Measurements from ENCODE around the gene USP40. TPM values are rescaled to one million over a fixed set of nuclear protein-coding genes. Genes with fewer than 3 reads are reported as not detected.

Gene USP40
- total and polyA plus RNA-seq, 10 donors, result 11.4 to 57.3 (median 38.1) TPM

DNA sequence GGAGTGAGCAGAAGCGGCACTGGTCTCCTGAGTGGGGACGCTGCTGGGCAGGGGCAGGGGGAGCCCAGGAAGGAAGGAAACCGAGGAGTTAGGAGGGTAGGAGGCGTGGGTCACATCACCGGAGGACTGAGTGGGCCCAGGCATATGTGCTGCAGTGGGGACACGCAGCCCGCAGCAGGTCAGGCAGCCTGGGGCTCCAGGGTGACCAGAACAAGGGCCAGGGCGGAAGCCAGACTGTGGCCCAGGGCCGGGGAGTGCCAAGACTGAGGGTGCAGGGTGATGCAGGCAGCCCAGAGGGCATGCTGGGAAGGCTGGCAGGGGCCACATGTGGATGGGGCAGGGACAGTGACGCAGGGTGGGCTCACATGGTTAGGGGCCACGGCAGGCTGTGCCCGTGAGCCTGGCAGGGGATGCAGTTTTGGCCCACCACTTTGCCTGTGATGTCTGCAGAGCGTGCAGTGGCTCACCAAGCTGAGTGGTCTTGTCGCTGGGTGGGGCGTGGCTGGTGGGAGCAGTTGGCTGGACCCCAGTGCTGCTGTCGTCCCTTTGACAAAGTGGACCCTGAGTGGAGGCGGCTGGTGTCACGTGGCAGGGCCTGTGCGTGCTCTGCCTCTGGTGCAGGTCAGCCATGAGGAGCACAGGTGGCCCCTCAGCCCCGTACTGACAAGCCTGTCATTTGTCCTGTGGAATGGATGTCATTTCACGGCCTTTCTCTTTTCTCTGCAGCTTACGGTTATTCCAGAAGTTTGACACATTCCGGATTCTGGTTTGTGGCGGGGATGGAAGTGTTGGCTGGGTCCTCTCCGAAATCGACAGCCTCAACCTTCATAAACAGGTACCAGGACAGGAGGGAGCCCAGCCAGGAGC lies 125.2 kb downstream of the USP40 start:
- TF ChIP-seq POLR2AphosphoS5 (IDR thresholded peaks at IDR 0.05) (peak in 1 of 3 donors; percentile 37), POLR2A (IDR thresholded peaks at IDR 0.05) (no peak)
- TF ChIP-seq, protein P1, sequence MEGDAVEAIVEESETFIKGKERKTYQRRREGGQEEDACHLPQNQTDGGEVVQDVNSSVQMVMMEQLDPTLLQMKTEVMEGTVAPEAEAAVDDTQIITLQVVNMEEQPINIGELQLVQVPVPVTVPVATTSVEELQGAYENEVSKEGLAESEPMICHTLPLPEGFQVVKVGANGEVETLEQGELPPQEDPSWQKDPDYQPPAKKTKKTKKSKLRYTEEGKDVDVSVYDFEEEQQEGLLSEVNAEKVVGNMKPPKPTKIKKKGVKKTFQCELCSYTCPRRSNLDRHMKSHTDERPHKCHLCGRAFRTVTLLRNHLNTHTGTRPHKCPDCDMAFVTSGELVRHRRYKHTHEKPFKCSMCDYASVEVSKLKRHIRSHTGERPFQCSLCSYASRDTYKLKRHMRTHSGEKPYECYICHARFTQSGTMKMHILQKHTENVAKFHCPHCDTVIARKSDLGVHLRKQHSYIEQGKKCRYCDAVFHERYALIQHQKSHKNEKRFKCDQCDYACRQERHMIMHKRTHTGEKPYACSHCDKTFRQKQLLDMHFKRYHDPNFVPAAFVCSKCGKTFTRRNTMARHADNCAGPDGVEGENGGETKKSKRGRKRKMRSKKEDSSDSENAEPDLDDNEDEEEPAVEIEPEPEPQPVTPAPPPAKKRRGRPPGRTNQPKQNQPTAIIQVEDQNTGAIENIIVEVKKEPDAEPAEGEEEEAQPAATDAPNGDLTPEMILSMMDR (IDR thresholded peaks at IDR 0.05 in 8 of 11, conservative IDR thresholded peaks at IDR 0.05 in 3 of 11), result no peak
- Histone ChIP-seq H3K27me3 (replicated peaks in 1 of 7) (no peaks in the 10 kb centered on the region), H3K4me3 (no peak overlapping the region), H3K36me3 (peaks cover 0 to 100% (median 72%) of the 10 kb centered on the region in 6 donors), H3K4me1 (peaks cover 0 to 25% (median 6%) of the 10 kb centered on the region in 6 donors), H3K9me3 (no peaks in the 10 kb centered on the region), H3K27ac (no peak overlapping the region)
- WGBS, 5 donors, result 90 to 94% (median 92%) methylated on average over 22 to 26 of the region's 26 CpGs
- intact Hi-C loops (cut with DNase I; ENCODE audit: low total_unique reads), result loop anchor here (5.0 to 10.0 kb wide), 2 partner anchors 34 to 157 kb away; no protein-coding TSS in a partner anchor
- peak; percentile 73 for DNase-seq

GRCh38 chr2:233440714-233441113 lies 125.9 kb downstream of the USP40 start:
- peaks cover 0 to 100% (median 72%) of the 10 kb centered on the region in 6 donors for H3K36me3 ChIP-seq

GRCh38 chr2:233440314-233440713 lies 126.3 kb downstream of the USP40 start:
- WGBS, 5 donors, result 93 to 98% (median 96%) methylated on average over 15 to 17 of the region's 17 CpGs
- no peak overlapping the region for H3K4me3 ChIP-seq
- H3K4me1 ChIP-seq, result peaks cover 0 to 27% (median 7%) of the 10 kb centered on the region in 6 donors
- peaks cover 0 to 100% (median 73%) of the 10 kb centered on the region in 6 donors for H3K36me3 ChIP-seq
- TF ChIP-seq POLR2AphosphoS5 (IDR thresholded peaks at IDR 0.05), result no peak
- TF ChIP-seq, protein P1 (IDR thresholded peaks at IDR 0.05 in 8 of 11, conservative IDR thresholded peaks at IDR 0.05 in 3 of 11), result no peak
- TF ChIP-seq POLR2A (IDR thresholded peaks at IDR 0.05), result no peak
- intact Hi-C loops (cut with DNase I; ENCODE audit: low total_unique reads), result loop anchor here (5.0 to 10.0 kb wide), 2 partner anchors 33 to 156 kb away; no protein-coding TSS in a partner anchor
- no peak for DNase-seq
- H3K9me3 ChIP-seq, result no peaks in the 10 kb centered on the region
- no peak overlapping the region for H3K27ac ChIP-seq
- no peaks in the 10 kb centered on the region for H3K27me3 ChIP-seq (replicated peaks in 1 of 7)

More at GRCh38 chr2:233440714-233441113, 125.9 kb downstream of the USP40 start:
- intact Hi-C loops (cut with DNase I; ENCODE audit: low total_unique reads), result loop anchor here (5.0 to 10.0 kb wide), 2 partner anchors 33 to 156 kb away; no protein-coding TSS in a partner anchor
- Histone ChIP-seq H3K27ac (no peak overlapping the region), H3K4me3 (no peak overlapping the region), H3K9me3 (no peaks in the 10 kb centered on the region), H3K27me3 (replicated peaks in 1 of 7) (no peaks in the 10 kb centered on the region), H3K4me1 (peaks cover 0 to 25% (median 6%) of the 10 kb centered on the region in 6 donors)
- TF ChIP-seq POLR2A (IDR thresholded peaks at IDR 0.05) (no peak), POLR2AphosphoS5 (IDR thresholded peaks at IDR 0.05) (no peak)
- TF ChIP-seq, protein P1 (IDR thresholded peaks at IDR 0.05 in 8 of 11, conservative IDR thresholded peaks at IDR 0.05 in 3 of 11), result no peak
- WGBS, 5 donors, result 86 to 97% (median 93%) methylated on average over 9 of the region's 9 CpGs
- no peak for DNase-seq

GRCh38 chr2:233439191-233439590 lies 127.4 kb downstream of the USP40 start:
- peak; percentile 56 for DNase-seq
- H3K4me1 ChIP-seq, result peaks cover 0 to 37% (median 11%) of the 10 kb centered on the region in 6 donors
- H3K36me3 ChIP-seq, result peaks cover 0 to 100% (median 73%) of the 10 kb centered on the region in 6 donors
- no peaks in the 10 kb centered on the region for H3K27me3 ChIP-seq (replicated peaks in 1 of 7)
- no peaks in the 10 kb centered on the region for H3K9me3 ChIP-seq
- H3K4me3 ChIP-seq, result no peak overlapping the region
- 67 to 85% (median 82%) methylated on average over 5 to 9 of the region's 9 CpGs for WGBS, 5 donors
- TF ChIP-seq POLR2AphosphoS5 (IDR thresholded peaks at IDR 0.05), result peak in 1 of 3 donors; percentile 28
- TF ChIP-seq POLR2A (IDR thresholded peaks at IDR 0.05), result no peak
- intact Hi-C loops (cut with DNase I; ENCODE audit: low total_unique reads), result no loop called here
- H3K27ac ChIP-seq, result no peak overlapping the region

All from spleen (tissue), 11 donors.